ENCODE data around the gene TFB2M.
"Not testable (repeated sequence)": the region's sequence is repeated elsewhere in the genome, so short reads cannot be mapped to it uniquely, and the experiment has no call there.

TFB2M gene

GRCh38 chr1:246579818-246580217, 13.8 kb upstream of the TFB2M start:
- no peaks in the 10 kb centered on the region for H3K27me3 Mint-ChIP-seq
- H3K27ac Mint-ChIP-seq (ENCODE audit: low read depth) = no peak overlapping the region
- DNase-seq (ENCODE audit: low spot score in 2 of 2) = no peak
- H3K9me3 Mint-ChIP-seq = no peaks in the 10 kb centered on the region
- no peak overlapping the region for H3K4me3 Mint-ChIP-seq
- H3K4me1 Mint-ChIP-seq = peaks cover 56% of the 10 kb centered on the region
- no peak for ATAC-seq (replicated peaks; ENCODE audit: extremely low read depth, poor library complexity, severe bottlenecking)
- peaks cover 16% of the 10 kb centered on the region for H3K36me3 Mint-ChIP-seq (ENCODE audit: insufficient read depth)

- H3K4me3 Mint-ChIP-seq = peak overlapping the region; percentile 21
- peak overlapping the region; percentile 22 for H3K27ac Mint-ChIP-seq (ENCODE audit: low read depth)
- H3K36me3 Mint-ChIP-seq (ENCODE audit: insufficient read depth) = peaks cover 5% of the 10 kb centered on the region
- ATAC-seq (replicated peaks; ENCODE audit: extremely low read depth, poor library complexity, severe bottlenecking) (no peak), DNase-seq (ENCODE audit: low spot score in 2 of 2) (no peak)
- no peaks in the 10 kb centered on the region for H3K27me3 Mint-ChIP-seq
- peaks cover 44% of the 10 kb centered on the region for H3K4me1 Mint-ChIP-seq
- H3K9me3 Mint-ChIP-seq = no peaks in the 10 kb centered on the region
Observed at GRCh38 chr1:246577720-246578106, 11.7 kb upstream of the TFB2M start.

- Mint-ChIP-seq H3K36me3 (ENCODE audit: insufficient read depth) (peaks cover 3% of the 10 kb centered on the region), H3K9me3 (no peaks in the 10 kb centered on the region), H3K27ac (ENCODE audit: low read depth) (peak overlapping the region; percentile 22), H3K4me3 (peak overlapping the region; percentile 21), H3K4me1 (peaks cover 39% of the 10 kb centered on the region), H3K27me3 (no peaks in the 10 kb centered on the region)
- DNase-seq (ENCODE audit: low spot score in 2 of 2) (no peak), ATAC-seq (replicated peaks; ENCODE audit: extremely low read depth, poor library complexity, severe bottlenecking) (no peak)
Observed at GRCh38 chr1:246577082-246577719, 11.1 kb upstream of the TFB2M start.

- ATAC-seq (replicated peaks; ENCODE audit: extremely low read depth, poor library complexity, severe bottlenecking) (no peak), DNase-seq (ENCODE audit: low spot score in 2 of 2) (no peak)
- H3K9me3 Mint-ChIP-seq = no peaks in the 10 kb centered on the region
- H3K4me3 Mint-ChIP-seq = no peak overlapping the region
- H3K27me3 Mint-ChIP-seq = no peaks in the 10 kb centered on the region
- peaks cover 3% of the 10 kb centered on the region for H3K36me3 Mint-ChIP-seq (ENCODE audit: insufficient read depth)
- H3K27ac Mint-ChIP-seq (ENCODE audit: low read depth) = no peak overlapping the region
- peaks cover 35% of the 10 kb centered on the region for H3K4me1 Mint-ChIP-seq
Observed at GRCh38 chr1:246576709-246577032, 10.6 kb upstream of the TFB2M start.

GRCh38 chr1:246573491-246573890, 7.4 kb upstream of the TFB2M start:
- no peak overlapping the region for H3K4me3 Mint-ChIP-seq
- peaks cover 47% of the 10 kb centered on the region for H3K4me1 Mint-ChIP-seq
- DNase-seq (ENCODE audit: low spot score in 2 of 2) = no peak
- H3K27ac Mint-ChIP-seq (ENCODE audit: low read depth) = no peak overlapping the region
- peaks cover 1% of the 10 kb centered on the region for H3K36me3 Mint-ChIP-seq (ENCODE audit: insufficient read depth)
- no peaks in the 10 kb centered on the region for H3K27me3 Mint-ChIP-seq
- ATAC-seq (replicated peaks; ENCODE audit: extremely low read depth, poor library complexity, severe bottlenecking) = no peak
- H3K9me3 Mint-ChIP-seq = no peaks in the 10 kb centered on the region

DNA sequence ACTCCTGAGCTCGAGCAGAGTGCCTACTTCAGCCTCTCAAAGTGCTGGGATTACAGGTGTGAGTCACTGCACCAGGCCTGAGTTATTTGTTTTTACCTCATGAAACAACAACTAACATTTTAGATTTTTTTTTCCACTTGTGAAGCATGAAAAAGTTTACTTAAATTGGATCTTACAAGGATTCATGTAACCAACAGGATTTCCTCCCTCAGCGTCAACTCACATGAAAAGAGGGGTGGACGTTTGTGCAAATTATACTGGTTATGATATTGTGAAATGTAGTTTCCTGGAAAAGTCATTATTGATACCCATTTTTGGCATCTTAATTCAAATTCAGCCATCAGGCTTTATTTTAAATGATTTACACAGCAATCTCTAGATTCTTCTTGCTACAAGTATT, 6.7 kb upstream of the TFB2M start:
- Mint-ChIP-seq H3K27me3 (no peaks in the 10 kb centered on the region), H3K36me3 (ENCODE audit: insufficient read depth) (peaks cover 1% of the 10 kb centered on the region), H3K9me3 (no peaks in the 10 kb centered on the region), H3K4me1 (peaks cover 46% of the 10 kb centered on the region), H3K4me3 (no peak overlapping the region), H3K27ac (ENCODE audit: low read depth) (no peak overlapping the region)
- ATAC-seq (replicated peaks; ENCODE audit: extremely low read depth, poor library complexity, severe bottlenecking) (no peak), DNase-seq (ENCODE audit: low spot score in 2 of 2) (no peak)

DNA sequence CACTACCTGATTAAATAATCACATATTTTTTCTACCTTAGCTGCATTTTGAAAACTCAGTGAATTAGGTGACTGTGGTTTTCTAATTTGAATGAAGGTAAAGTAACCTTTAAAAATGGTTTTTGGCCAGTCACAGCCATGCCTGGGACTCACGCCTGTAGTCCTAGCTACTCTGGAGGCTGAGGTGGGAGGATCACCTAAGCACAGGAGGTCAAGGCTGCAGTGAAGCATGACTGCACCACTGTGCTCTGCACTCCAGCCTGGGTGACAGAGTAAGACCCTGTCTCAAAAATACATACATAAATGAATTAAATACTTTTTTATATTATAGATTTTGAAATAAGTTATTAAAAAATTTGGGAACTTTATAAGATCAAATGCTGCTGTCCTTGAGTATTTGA, 5.9 kb upstream of the TFB2M start:
- Mint-ChIP-seq H3K27me3 (no peaks in the 10 kb centered on the region), H3K4me3 (no peak overlapping the region), H3K9me3 (no peaks in the 10 kb centered on the region), H3K27ac (ENCODE audit: low read depth) (no peak overlapping the region), H3K36me3 (ENCODE audit: insufficient read depth) (peaks cover 1% of the 10 kb centered on the region), H3K4me1 (peaks cover 46% of the 10 kb centered on the region)
- no peak for DNase-seq (ENCODE audit: low spot score in 2 of 2)
- ATAC-seq (replicated peaks; ENCODE audit: extremely low read depth, poor library complexity, severe bottlenecking) = no peak

DNA sequence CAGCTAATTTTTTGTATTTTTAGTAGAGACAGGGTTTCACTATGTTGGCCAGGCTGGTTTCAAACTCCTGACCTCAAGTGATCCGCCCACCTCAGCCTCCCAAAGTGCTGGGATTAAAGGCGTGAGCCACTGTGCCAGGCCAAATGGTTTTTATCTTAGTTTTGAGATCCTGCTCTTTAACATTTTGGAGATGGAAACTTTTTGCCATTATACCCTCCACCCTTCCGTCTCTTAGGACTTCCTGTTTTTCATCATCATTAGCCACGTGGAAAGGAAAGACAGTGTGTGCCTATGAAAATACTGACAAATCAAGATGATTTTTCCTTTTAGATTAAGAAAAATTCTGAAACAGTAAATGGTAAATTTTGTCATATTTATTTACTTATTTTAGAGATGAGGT, 5.2 kb upstream of the TFB2M start:
- not testable (repeated sequence) for DNase-seq (ENCODE audit: low spot score in 2 of 2); ATAC-seq (replicated peaks; ENCODE audit: extremely low read depth, poor library complexity, severe bottlenecking); H3K9me3 Mint-ChIP-seq; H3K27me3 Mint-ChIP-seq; H3K36me3 Mint-ChIP-seq (ENCODE audit: insufficient read depth)
- Mint-ChIP-seq H3K4me3 (peak overlapping the region; percentile 38), H3K27ac (ENCODE audit: low read depth) (peak overlapping the region; percentile 65), H3K4me1 (peaks cover 49% of the 10 kb centered on the region)

- H3K36me3 Mint-ChIP-seq (ENCODE audit: insufficient read depth) = peaks cover 13% of the 10 kb centered on the region
- no peak for DNase-seq (ENCODE audit: low spot score in 2 of 2)
- H3K27me3 Mint-ChIP-seq = no peaks in the 10 kb centered on the region
- peaks cover 49% of the 10 kb centered on the region for H3K4me1 Mint-ChIP-seq
- H3K27ac Mint-ChIP-seq (ENCODE audit: low read depth) = peak overlapping the region; percentile 59
- no peaks in the 10 kb centered on the region for H3K9me3 Mint-ChIP-seq
- no peak for ATAC-seq (replicated peaks; ENCODE audit: extremely low read depth, poor library complexity, severe bottlenecking)
- peak overlapping the region; percentile 62 for H3K4me3 Mint-ChIP-seq
Observed at GRCh38 chr1:246569248-246570238, 3.5 kb upstream of the TFB2M start.

- H3K9me3 Mint-ChIP-seq = no peaks in the 10 kb centered on the region
Observed at GRCh38 chr1:246567646-246568235, 1.7 kb upstream of the TFB2M start.

GRCh38 chr1:246566813-246567645, 968 bp upstream of the TFB2M start:
- Mint-ChIP-seq H3K27ac (ENCODE audit: low read depth) (peak overlapping the region; percentile 98), H3K4me3 (peak overlapping the region; percentile 99), H3K27me3 (no peaks in the 10 kb centered on the region), H3K9me3 (no peaks in the 10 kb centered on the region), H3K36me3 (ENCODE audit: insufficient read depth) (peaks cover 22% of the 10 kb centered on the region), H3K4me1 (peaks cover 45% of the 10 kb centered on the region)
- ATAC-seq (replicated peaks; ENCODE audit: extremely low read depth, poor library complexity, severe bottlenecking) (peak; percentile 37), DNase-seq (ENCODE audit: low spot score in 2 of 2) (no peak)

More at GRCh38 chr1:246567646-246568235, 1.7 kb upstream of the TFB2M start:
- peaks cover 45% of the 10 kb centered on the region for H3K4me1 Mint-ChIP-seq
- peaks cover 19% of the 10 kb centered on the region for H3K36me3 Mint-ChIP-seq (ENCODE audit: insufficient read depth)
- no peak for DNase-seq (ENCODE audit: low spot score in 2 of 2)
- peak overlapping the region; percentile 99 for H3K4me3 Mint-ChIP-seq
- no peak overlapping the region for H3K27ac Mint-ChIP-seq (ENCODE audit: low read depth)
- H3K27me3 Mint-ChIP-seq = no peaks in the 10 kb centered on the region
- no peak for ATAC-seq (replicated peaks; ENCODE audit: extremely low read depth, poor library complexity, severe bottlenecking)

DNA sequence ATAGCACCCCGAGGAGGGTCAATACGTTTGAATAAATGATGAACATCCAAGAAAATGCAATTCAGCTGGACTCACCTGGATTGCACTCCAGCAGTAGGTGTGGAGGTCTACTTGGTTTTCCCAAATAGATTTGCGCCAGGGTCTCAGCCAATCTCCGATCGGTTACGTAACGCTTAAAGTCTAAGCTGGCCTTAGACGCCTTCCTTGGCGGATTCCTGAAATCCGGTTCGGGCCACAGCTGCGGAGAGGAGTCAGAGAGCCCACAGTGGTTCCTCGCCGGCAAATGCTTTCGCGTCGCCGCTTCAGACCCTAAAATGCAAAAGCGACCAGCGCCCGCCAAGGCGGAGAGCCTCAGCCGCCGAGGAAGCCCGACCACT, 322 bp downstream of the TFB2M start:
- ATAC-seq (replicated peaks; ENCODE audit: extremely low read depth, poor library complexity, severe bottlenecking) (no peak), DNase-seq (ENCODE audit: low spot score in 2 of 2) (peak in 1 of 2 donors; percentile 14)
- Mint-ChIP-seq H3K9me3 (no peaks in the 10 kb centered on the region), H3K4me3 (peak overlapping the region; percentile 99), H3K36me3 (ENCODE audit: insufficient read depth) (peaks cover 24% of the 10 kb centered on the region), H3K27me3 (no peaks in the 10 kb centered on the region), H3K4me1 (peaks cover 38% of the 10 kb centered on the region), H3K27ac (ENCODE audit: low read depth) (peak overlapping the region; percentile 98)
